ENCODE data around the gene ZBED5.
A peak's percentile ranks its signal among the peaks of the same experiment; 100 is the strongest.

The ZBED5 gene

DNA sequence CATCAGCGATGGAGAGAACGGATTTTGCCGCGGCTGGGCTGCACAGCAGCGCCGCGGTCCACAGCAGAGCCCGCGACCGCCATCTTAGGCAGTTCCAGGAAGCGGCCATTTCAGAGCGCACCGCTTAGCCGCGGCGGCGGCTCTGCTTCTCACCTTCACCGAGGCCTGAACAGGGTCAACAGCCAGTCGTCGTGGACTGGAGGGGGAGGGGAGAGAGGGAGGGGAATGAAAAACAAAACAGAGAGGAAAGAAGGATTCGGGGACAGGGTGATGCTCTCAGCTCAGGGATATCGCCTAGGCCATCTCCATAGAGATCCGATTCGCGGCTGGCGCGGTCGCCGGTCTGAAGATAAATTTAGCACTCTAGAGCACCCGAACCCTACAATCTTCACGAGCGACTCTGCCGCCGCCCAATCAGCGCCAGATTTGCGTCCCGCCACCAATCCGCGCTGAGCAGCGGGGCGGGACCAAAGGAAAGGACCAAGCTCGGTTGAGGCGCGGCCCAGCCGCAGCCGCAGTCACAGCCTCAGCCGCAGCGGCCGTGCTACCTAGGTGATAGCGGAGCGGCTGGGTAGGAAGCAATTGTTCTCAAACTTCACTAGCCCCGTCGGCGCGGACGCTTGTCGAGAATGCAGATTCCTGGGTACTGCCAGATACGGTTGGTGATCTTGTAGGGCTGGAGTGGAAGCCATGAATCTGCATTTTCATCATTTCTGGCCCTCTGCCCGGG, at the start of gene ZBED5:
ZBED5 (minus strand) TSS at position 345 of the 730 bp plus-strand sequence. CDS start 3,108 bp downstream, outside the sequence.
- Histone ChIP-seq H3K36me3 (ENCODE audit: control insufficient read depth in 2 of 2, insufficient read depth in 2 of 2, low read length in 2 of 2) (peaks cover 22 to 26% of the 10 kb centered on the region in 2 donors), H3K27me3 (ENCODE audit: control insufficient read depth in 2 of 2, insufficient read depth in 2 of 2, low read length in 2 of 2) (no peaks in the 10 kb centered on the region), H3K4me3 (ENCODE audit: low read length in 2 of 2) (peak within 1 kb of the TSS; percentile 83 to 91), H3K4me1 (ENCODE audit: control insufficient read depth in 2 of 2, insufficient read depth in 2 of 2, low read length in 2 of 2) (peaks cover 8% of the 10 kb centered on the region in 2 donors), H3K9ac (ENCODE audit: low read depth in 1 of 2, low read length in 2 of 2) (peak within 1 kb of the TSS; percentile 97 to 99), H3K27ac (ENCODE audit: low read depth in 2 of 2, low read length in 2 of 2) (peak within 1 kb of the TSS; percentile 99), H3K9me3 (ENCODE audit: control insufficient read depth in 2 of 2, low read length in 2 of 2) (no peaks in the 10 kb centered on the region)

DNA sequence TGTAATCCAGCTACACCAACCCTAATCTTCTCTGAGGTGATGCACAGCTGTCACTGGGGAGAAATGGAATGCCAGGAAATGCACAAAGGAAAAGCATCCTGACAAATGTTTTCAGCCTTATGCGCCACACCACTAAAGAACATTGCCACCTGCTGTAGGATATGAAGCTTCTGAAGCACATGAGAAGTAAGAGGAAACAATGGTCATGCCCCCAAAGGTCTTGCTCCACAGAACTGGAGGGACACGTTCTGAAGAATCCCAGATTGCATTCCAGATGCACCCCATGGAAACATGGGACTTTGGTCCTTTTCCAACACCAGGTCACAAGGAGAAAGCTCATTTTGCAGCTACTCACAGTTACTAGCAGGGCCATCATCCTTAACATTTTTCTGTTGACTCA, 48.7 kb upstream of the ZBED5 start:
- Histone ChIP-seq H3K4me3 (ENCODE audit: low read length in 2 of 2) (no peak overlapping the region), H3K27me3 (ENCODE audit: control insufficient read depth in 2 of 2, insufficient read depth in 2 of 2, low read length in 2 of 2) (no peaks in the 10 kb centered on the region), H3K4me1 (ENCODE audit: control insufficient read depth in 2 of 2, insufficient read depth in 2 of 2, low read length in 2 of 2) (peaks cover 0 to 4% of the 10 kb centered on the region in 2 donors), H3K27ac (ENCODE audit: low read depth in 2 of 2, low read length in 2 of 2) (no peak overlapping the region), H3K9me3 (ENCODE audit: control insufficient read depth in 2 of 2, low read length in 2 of 2) (no peaks in the 10 kb centered on the region), H3K9ac (ENCODE audit: low read depth in 1 of 2, low read length in 2 of 2) (no peak overlapping the region), H3K36me3 (ENCODE audit: control insufficient read depth in 2 of 2, insufficient read depth in 2 of 2, low read length in 2 of 2) (no peaks in the 10 kb centered on the region)

DNA sequence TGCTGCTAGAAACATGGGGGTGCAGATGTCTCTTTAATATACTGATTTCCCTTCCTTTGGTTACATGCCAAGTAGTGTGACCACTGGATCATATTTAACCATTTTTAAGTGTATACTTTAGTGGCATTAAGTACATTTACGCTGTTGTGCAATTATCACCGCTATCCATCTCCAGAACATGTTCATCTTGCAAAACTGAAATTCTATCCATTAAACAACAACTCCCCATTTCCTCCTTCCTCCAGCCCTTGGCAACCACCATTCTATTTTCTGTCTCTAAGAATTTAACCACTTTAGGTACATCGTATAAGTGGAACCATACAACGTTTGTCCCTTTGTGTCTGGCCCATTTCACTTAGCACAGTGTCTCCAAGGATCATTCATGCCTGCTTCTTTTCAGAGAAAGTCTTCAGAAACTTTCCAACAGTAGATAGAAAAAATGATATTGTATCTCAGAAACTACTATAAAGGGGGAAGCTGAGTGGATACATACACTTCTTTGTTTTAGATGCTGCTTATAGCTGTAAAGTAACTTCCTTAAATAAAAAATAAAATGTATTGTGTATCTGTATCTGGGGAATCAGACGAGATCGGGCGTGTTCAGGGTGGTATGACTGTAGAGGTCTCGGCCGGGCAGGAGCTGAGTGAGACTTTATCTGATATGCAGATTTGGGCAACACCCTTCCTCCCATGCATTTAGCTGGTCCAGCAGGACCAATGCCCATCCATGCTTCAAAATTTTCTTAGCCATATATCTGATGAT, 44.6 kb upstream of the ZBED5 start:
- Histone ChIP-seq H3K4me1 (ENCODE audit: control insufficient read depth in 2 of 2, insufficient read depth in 2 of 2, low read length in 2 of 2) (peaks cover 32 to 35% of the 10 kb centered on the region in 2 donors), H3K9me3 (ENCODE audit: control insufficient read depth in 2 of 2, low read length in 2 of 2) (no peaks in the 10 kb centered on the region), H3K27ac (ENCODE audit: low read depth in 2 of 2, low read length in 2 of 2) (no peak overlapping the region), H3K4me3 (ENCODE audit: low read length in 2 of 2) (no peak overlapping the region), H3K27me3 (ENCODE audit: control insufficient read depth in 2 of 2, insufficient read depth in 2 of 2, low read length in 2 of 2) (no peaks in the 10 kb centered on the region), H3K36me3 (ENCODE audit: control insufficient read depth in 2 of 2, insufficient read depth in 2 of 2, low read length in 2 of 2) (no peaks in the 10 kb centered on the region), H3K9ac (ENCODE audit: low read depth in 1 of 2, low read length in 2 of 2) (no peak overlapping the region)

DNA sequence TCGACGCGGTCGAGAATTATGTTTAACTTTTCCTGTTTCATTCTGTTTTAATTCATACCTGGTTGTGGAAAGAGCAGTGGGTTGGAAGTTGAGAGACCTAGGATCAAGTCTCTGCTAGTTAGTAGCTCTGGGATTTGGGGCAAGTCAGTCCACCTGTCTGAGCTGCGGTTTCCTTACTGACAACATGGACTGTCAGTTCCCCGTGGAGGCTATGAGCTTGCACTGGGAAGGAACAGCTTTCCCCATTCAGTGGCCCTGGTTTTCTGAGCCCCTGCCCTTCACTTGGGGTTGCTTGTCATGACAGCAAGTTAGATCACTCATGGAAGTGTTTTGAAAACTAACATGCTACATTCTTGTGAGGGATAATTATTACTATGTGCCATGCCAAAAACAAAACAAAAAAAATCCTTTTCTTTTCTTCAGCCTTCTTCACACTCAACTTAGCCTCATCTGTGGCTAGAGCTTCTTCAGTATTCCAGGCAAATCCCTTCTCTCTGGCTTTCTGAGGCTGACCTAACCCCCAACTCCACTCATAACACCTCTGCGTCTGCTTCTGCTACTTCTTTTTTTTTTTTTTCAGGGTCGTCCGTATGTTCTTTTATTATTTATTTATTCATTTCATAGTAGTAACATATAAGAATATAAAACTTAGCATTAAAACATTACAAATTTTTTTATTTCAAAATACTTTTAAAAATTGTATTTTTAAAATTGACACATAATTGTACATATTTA, 43.0 kb upstream of the ZBED5 start:
- Histone ChIP-seq H3K27ac (ENCODE audit: low read depth in 2 of 2, low read length in 2 of 2) (peak overlapping the region; percentile 92 to 94), H3K4me1 (ENCODE audit: control insufficient read depth in 2 of 2, insufficient read depth in 2 of 2, low read length in 2 of 2) (peaks cover 32 to 35% of the 10 kb centered on the region in 2 donors), H3K36me3 (ENCODE audit: control insufficient read depth in 2 of 2, insufficient read depth in 2 of 2, low read length in 2 of 2) (no peaks in the 10 kb centered on the region), H3K4me3 (ENCODE audit: low read length in 2 of 2) (no peak overlapping the region), H3K27me3 (ENCODE audit: control insufficient read depth in 2 of 2, insufficient read depth in 2 of 2, low read length in 2 of 2) (no peaks in the 10 kb centered on the region), H3K9me3 (ENCODE audit: control insufficient read depth in 2 of 2, low read length in 2 of 2) (no peaks in the 10 kb centered on the region), H3K9ac (ENCODE audit: low read depth in 1 of 2, low read length in 2 of 2) (peak overlapping the region; percentile 60 to 78)

DNA sequence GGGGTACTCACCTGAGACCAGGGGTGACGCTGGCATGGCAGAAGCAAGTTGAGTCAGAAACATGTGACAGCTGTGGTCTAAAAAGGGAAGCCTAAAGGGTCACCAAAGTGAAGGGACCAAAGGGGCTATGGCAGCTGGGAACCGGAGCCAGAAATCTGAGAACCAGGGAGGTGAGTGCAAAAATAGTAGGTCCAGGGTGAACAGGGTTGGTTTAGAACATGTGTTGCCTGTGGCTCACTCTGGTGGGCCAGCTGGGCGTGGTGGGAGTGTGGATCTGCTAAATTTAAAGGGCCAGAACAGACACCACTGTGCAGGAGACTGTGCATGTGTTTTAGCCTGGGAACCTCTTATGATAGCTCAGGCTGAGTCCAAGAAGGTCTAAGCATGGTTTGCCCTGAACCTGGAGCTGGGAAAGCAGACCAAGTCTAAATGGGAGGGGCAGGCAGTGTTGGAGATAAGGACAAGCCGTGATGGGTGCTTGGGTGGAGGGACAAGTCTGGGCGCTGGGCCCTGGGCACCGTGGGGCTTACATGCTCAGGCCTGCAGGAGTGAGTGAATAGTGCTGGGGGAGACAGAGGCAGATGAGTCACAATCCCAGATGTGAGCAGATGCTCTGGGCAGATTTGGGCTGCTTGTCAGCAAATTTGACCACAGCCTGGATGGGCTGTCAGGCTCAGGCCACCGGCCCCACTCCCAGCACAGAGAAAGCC, 41.4 kb upstream of the ZBED5 start:
- H3K4me3 ChIP-seq (ENCODE audit: low read length in 2 of 2): peak overlapping the region; percentile 7 to 20
- peak overlapping the region; percentile 92 to 94 for H3K27ac ChIP-seq (ENCODE audit: low read depth in 2 of 2, low read length in 2 of 2)

DNA sequence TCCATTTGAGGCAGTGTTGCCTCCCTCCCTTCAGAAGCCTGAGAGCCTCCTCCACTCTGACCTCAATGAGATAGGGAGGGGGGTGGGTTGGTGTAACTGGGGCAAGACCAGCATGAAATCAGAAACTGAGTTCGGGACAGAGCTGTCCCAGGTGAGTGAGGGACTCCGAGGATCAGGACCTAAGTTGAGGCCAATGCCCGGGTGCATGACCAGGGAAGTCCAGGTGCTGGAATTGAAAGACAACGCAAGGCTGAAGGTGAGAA, 40.8 kb upstream of the ZBED5 start:
- Histone ChIP-seq H3K36me3 (ENCODE audit: control insufficient read depth in 2 of 2, insufficient read depth in 2 of 2, low read length in 2 of 2) (no peaks in the 10 kb centered on the region), H3K27ac (ENCODE audit: low read depth in 2 of 2, low read length in 2 of 2) (peak overlapping the region; percentile 92 to 94), H3K4me1 (ENCODE audit: control insufficient read depth in 2 of 2, insufficient read depth in 2 of 2, low read length in 2 of 2) (peaks cover 32 to 41% of the 10 kb centered on the region in 2 donors), H3K9me3 (ENCODE audit: control insufficient read depth in 2 of 2, low read length in 2 of 2) (no peaks in the 10 kb centered on the region), H3K4me3 (ENCODE audit: low read length in 2 of 2) (peak overlapping the region in 1 of 2 donors; percentile 20), H3K9ac (ENCODE audit: low read depth in 1 of 2, low read length in 2 of 2) (peak overlapping the region in 1 of 2 donors; percentile 78), H3K27me3 (ENCODE audit: control insufficient read depth in 2 of 2, insufficient read depth in 2 of 2, low read length in 2 of 2) (no peaks in the 10 kb centered on the region)

More for the DNA sequence above, 41.4 kb upstream of the ZBED5 start:
- H3K36me3 ChIP-seq (ENCODE audit: control insufficient read depth in 2 of 2, insufficient read depth in 2 of 2, low read length in 2 of 2): no peaks in the 10 kb centered on the region
- H3K9ac ChIP-seq (ENCODE audit: low read depth in 1 of 2, low read length in 2 of 2): peak overlapping the region; percentile 5 to 78
- no peaks in the 10 kb centered on the region for H3K9me3 ChIP-seq (ENCODE audit: control insufficient read depth in 2 of 2, low read length in 2 of 2)
- H3K4me1 ChIP-seq (ENCODE audit: control insufficient read depth in 2 of 2, insufficient read depth in 2 of 2, low read length in 2 of 2): peaks cover 32 to 35% of the 10 kb centered on the region in 2 donors
- no peaks in the 10 kb centered on the region for H3K27me3 ChIP-seq (ENCODE audit: control insufficient read depth in 2 of 2, insufficient read depth in 2 of 2, low read length in 2 of 2)

DNA sequence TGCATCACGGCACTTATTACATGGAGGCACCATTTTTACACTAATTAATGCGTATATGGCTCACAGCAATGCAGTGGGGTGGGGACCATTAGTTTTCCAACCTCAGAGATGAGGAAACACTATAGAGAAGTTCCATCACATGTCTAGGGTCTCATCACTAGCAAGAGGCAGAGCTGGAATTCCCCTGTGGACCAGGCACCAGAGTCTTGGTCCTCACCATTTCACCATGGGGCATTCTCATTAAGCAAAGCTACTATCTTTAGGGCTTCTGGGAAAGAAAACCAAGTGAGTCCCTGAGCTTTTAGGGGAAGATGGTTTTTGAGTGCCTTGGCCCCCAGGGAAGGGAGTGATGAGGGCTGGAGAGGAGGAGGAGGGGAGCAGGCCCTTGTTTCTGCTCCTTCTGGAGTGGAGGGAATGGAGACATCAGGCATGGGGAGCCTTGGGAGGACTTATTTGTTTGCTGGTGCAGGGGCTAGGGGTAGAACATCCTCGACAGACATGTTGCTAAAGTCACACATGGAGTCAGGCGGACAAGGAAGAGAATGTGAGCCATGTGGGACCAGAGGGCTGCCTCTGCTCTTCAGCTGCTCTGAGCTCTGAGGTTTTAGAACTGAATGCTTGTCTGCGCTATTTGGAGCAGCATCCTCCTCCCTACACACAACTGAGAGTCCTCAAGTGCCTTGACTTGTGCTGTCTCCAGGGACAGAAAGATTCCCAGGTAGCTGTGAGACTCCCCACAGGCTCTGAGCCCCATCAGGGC, 40.3 kb upstream of the ZBED5 start:
- H3K9ac ChIP-seq (ENCODE audit: low read depth in 1 of 2, low read length in 2 of 2): peak overlapping the region in 1 of 2 donors; percentile 78
- H3K27me3 ChIP-seq (ENCODE audit: control insufficient read depth in 2 of 2, insufficient read depth in 2 of 2, low read length in 2 of 2): no peaks in the 10 kb centered on the region
- peak overlapping the region; percentile 92 to 94 for H3K27ac ChIP-seq (ENCODE audit: low read depth in 2 of 2, low read length in 2 of 2)
- H3K4me3 ChIP-seq (ENCODE audit: low read length in 2 of 2): no peak overlapping the region
- H3K9me3 ChIP-seq (ENCODE audit: control insufficient read depth in 2 of 2, low read length in 2 of 2): no peaks in the 10 kb centered on the region
- H3K4me1 ChIP-seq (ENCODE audit: control insufficient read depth in 2 of 2, insufficient read depth in 2 of 2, low read length in 2 of 2): peaks cover 35 to 44% of the 10 kb centered on the region in 2 donors
- no peaks in the 10 kb centered on the region for H3K36me3 ChIP-seq (ENCODE audit: control insufficient read depth in 2 of 2, insufficient read depth in 2 of 2, low read length in 2 of 2)

DNA sequence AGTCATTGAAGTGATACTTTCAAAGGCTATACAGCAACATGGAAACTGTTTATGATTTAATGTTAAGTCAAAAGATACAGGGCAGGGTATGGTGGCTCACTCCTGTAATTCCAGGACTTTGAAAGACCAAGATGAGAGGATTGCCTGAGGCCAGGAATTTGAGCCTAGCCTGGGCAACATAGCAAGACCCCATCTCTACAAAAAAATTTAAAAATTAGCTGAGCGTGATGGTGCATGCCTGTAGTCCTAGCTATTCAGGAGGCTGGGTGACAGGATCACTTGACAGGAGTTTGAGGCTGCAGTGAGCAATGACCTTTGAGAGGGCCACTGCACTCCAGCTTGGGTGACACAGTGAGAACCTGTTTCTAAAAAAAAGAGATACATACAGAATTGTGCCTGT, 39.3 kb upstream of the ZBED5 start:
- Histone ChIP-seq H3K36me3 (ENCODE audit: control insufficient read depth in 2 of 2, insufficient read depth in 2 of 2, low read length in 2 of 2) (no peaks in the 10 kb centered on the region), H3K9me3 (ENCODE audit: control insufficient read depth in 2 of 2, low read length in 2 of 2) (no peaks in the 10 kb centered on the region)

DNA sequence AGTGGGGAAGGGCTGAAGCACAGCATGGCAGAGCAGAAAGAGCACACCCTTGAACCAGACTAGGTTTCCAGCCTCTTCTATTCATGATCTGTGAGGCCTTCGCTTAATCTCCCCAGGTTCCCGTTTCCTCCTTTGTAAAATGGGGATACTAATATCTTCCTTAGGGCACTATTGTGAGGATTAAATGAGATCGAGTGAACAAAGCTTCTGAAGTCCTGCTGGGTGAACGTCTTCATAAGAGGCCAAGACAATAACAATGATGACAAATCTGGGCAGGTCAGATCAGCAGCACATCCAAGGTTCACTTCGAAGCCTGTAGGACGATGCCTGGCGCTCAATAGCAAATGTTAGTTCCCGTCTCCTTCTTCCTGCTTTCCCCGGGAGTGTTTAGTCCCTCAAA, 38.6 kb upstream of the ZBED5 start:
- no peaks in the 10 kb centered on the region for H3K27me3 ChIP-seq (ENCODE audit: control insufficient read depth in 2 of 2, insufficient read depth in 2 of 2, low read length in 2 of 2)
- H3K4me3 ChIP-seq (ENCODE audit: low read length in 2 of 2): no peak overlapping the region
- no peak overlapping the region for H3K27ac ChIP-seq (ENCODE audit: low read depth in 2 of 2, low read length in 2 of 2)
- H3K4me1 ChIP-seq (ENCODE audit: control insufficient read depth in 2 of 2, insufficient read depth in 2 of 2, low read length in 2 of 2): peaks cover 36 to 46% of the 10 kb centered on the region in 2 donors
- no peaks in the 10 kb centered on the region for H3K36me3 ChIP-seq (ENCODE audit: control insufficient read depth in 2 of 2, insufficient read depth in 2 of 2, low read length in 2 of 2)
- no peak overlapping the region for H3K9ac ChIP-seq (ENCODE audit: low read depth in 1 of 2, low read length in 2 of 2)
- no peaks in the 10 kb centered on the region for H3K9me3 ChIP-seq (ENCODE audit: control insufficient read depth in 2 of 2, low read length in 2 of 2)

More for the DNA sequence above, 39.3 kb upstream of the ZBED5 start:
- Histone ChIP-seq H3K27ac (ENCODE audit: low read depth in 2 of 2, low read length in 2 of 2) (no peak overlapping the region), H3K4me3 (ENCODE audit: low read length in 2 of 2) (no peak overlapping the region), H3K9ac (ENCODE audit: low read depth in 1 of 2, low read length in 2 of 2) (no peak overlapping the region), H3K27me3 (ENCODE audit: control insufficient read depth in 2 of 2, insufficient read depth in 2 of 2, low read length in 2 of 2) (no peaks in the 10 kb centered on the region), H3K4me1 (ENCODE audit: control insufficient read depth in 2 of 2, insufficient read depth in 2 of 2, low read length in 2 of 2) (peaks cover 36 to 46% of the 10 kb centered on the region in 2 donors)
